Urothelium cell line (cell line): ENCODE measurements around the gene DUOXA2.
"Not testable (repeated sequence)": the region's sequence is repeated elsewhere in the genome, so short reads cannot be mapped to it uniquely, and the experiment has no call there.

Experiments used
- DNase-seq: peaks from one replicate; pipeline ENCODE4 v3.0.0; 2011; ENCODE audit warnings: low spot score, mixed read lengths
- FAIRE-seq: peaks from 2 replicates; lab custom pipeline; 2011; peaks lifted over from hg19 to GRCh38; lab: Jason Lieb, UNC

DUOXA2 gene

DNA sequence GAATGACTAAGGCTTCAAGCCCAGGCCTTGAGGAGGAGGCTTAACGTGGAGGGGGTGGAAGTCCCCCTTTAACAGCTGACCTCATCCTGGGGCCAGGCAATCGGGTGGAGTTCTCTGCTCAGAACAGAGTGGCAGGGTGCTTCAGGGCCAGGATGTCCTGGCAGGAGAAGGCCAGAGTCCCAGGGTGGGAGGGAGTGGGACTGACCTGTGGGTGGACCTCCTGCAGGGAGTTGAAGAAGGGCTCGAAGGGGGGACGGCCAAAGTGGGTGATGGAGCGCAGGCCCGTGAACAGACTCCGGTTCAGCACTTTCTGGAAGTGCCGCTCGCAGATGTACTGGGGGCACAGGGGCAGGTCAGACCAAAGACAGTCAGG, 19.8 kb upstream of the DUOXA2 start:
- DNase-seq (no peak), FAIRE-seq (no peak)

GRCh38 chr15:45095661-45096060, 18.5 kb upstream of the DUOXA2 start:
- FAIRE-seq = no peak
- no peak for DNase-seq

DNA sequence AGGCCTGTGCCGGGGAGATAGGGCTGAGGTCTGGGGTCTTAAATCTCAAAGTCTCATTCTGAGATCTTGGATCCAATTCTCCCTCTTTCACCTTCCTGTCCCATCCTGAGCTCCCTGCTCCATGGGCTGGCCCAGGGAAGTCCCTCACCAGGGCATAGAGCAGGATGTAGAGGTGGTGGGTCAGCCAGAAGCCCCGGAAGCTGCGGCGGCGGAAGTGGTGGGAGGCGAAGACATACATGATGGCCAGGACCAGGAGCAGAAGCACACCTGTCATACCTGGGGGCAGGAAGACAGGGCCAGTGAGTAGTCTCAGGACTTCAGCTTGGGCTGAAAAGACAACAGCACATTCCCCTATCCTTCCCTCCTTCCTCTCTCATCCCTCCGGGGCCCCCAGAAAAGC, 16.7 kb upstream of the DUOXA2 start:
- FAIRE-seq (no peak), DNase-seq (no peak)

- no peak for FAIRE-seq
- DNase-seq = no peak
These were observed 14.5 kb upstream of the DUOXA2 start for GRCh38 chr15:45099549-45100165.

- FAIRE-seq = no peak
- no peak for DNase-seq
These were observed 13.1 kb upstream of the DUOXA2 start for GRCh38 chr15:45100884-45101625.

GRCh38 chr15:45101749-45102148, 12.4 kb upstream of the DUOXA2 start:
- FAIRE-seq (no peak), DNase-seq (no peak)

- no peak for DNase-seq
- FAIRE-seq = no peak
These were observed 11.9 kb upstream of the DUOXA2 start for GRCh38 chr15:45102226-45102625.

GRCh38 chr15:45104170-45104569, 10.0 kb upstream of the DUOXA2 start:
- not testable (repeated sequence) for DNase-seq
- peak; percentile 58 for FAIRE-seq

GRCh38 chr15:45105586-45105985, 8.5 kb upstream of the DUOXA2 start:
- DNase-seq (no peak), FAIRE-seq (no peak)

GRCh38 chr15:45106002-45106790, 7.9 kb upstream of the DUOXA2 start:
- DNase-seq (no peak), FAIRE-seq (no peak)

DNA sequence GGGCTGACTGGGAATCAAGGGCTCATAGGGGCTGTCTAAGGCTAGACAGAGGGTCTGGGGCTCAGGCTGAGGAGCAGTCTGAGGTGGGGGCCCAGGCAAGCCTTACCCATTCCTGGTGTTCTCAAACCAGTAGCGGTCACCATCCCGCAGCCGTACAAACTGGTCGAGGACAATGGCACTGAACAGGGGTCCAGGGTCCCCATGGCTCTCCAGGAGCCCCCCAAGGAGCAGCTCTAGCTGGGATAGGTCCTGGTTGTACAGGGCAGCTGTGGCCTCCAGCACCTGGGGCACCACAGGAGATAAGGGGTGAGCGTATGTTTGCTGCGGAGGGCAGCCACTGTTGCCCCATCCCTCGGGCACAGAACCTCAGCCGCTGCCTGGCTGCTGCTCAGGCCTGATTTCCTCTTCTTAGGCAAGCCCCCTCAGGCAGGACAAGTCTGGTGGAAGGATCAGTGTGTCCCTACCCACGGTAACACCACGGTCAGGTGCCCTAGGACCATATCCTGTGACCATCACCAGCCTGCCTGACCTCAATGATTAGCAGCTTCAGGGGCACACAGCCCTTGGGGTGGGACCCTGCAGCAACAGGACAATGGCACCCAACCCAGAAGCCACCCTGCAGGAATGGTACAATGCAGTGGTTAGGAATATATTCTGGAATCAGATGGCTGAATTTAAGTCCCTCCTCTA, 6.0 kb upstream of the DUOXA2 start:
- FAIRE-seq = no peak
- no peak for DNase-seq

DNA sequence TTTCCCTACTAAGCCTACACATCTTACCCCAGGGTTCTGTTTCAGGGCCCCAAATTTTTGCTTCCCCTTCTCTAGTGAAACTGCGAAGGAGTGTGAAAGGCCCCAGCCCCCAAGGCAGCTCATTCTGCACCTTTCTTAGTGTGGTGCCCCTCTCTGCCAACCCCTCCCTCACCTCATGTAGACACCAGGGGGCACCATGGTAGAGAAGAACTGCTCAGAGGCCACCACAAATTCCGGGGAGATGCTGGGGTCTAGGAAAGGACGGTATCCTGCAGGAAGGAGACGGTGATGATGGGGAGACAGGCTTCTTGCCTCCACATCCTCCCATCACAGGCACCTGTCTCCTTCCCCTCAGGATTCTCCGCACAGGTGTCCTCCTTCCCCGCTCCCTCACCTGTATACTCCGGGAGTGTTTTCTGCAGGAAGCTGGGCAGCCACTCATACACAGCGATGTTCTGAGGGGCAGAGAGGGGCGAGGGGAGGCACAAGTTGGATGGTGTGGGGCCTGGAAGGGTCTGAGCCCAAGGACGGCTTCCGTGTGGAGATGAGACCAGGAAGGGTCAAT, 3.8 kb upstream of the DUOXA2 start:
- FAIRE-seq (no peak), DNase-seq (no peak)

DNA sequence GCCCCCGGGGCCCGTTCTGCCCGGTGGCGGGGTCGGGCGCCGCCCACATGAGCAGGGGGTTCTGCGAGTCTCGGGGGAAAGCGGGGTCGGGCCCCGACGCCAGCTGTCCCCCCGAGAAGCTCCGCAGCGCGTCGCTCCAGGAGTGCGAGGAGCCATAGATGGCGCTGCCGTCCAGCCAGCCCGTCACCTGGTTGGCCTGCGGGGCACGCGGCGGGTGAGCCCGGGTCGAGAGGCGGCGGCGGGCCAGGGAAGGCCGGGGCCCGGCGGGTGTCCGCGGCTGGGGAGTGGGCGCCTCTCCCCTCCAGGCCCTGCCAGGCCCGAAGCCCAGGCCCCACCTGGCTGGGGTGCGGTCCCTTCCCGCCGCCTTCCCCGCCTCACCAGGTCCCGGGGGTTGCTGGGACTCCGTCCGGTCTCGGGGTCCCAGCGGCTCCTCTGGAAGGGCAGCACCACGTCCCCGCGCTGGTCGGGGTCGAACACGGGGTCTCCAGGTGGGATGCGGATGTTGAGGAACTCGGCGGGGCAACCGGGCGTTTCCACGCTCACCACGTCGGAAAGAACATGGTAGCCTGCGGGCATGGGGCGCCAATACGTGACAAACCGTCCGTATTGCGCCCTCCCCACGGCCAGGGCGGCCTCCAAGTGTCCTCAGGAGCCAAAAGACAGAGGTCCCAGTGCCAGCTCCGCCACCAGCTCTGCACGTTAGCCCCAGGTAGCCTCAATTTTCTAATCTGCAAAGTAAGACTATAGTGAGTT, 2.6 kb upstream of the DUOXA2 start:
- FAIRE-seq = no peak

DNA sequence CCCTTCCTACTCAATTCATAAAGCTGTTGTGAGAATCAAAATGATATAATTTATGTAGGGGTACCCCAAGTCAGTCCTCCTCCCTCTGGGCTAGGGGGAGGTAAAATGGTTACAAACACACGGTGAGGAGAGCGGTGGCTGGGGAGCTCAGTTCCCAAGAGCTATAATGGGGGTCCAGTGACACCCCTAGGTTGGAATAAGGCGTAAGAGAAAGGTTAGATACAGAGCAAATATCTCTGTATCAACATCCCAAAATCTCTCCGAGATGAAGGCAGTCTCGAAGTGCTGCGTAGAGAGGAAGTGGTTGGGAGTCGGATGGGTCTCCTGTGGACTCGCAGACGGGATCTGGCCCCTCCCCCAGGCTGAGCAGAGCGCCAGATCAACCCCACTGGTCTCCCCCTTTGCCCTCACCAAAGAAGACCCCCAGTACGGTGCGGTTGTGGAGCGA, 2.0 kb upstream of the DUOXA2 start:
- DNase-seq (no peak), FAIRE-seq (no peak)

More for the DNA sequence above, 2.6 kb upstream of the DUOXA2 start:
- no peak for DNase-seq

GRCh38 chr15:45112591-45113379, 1.3 kb upstream of the DUOXA2 start:
- no peak for DNase-seq
- no peak for FAIRE-seq

DNA sequence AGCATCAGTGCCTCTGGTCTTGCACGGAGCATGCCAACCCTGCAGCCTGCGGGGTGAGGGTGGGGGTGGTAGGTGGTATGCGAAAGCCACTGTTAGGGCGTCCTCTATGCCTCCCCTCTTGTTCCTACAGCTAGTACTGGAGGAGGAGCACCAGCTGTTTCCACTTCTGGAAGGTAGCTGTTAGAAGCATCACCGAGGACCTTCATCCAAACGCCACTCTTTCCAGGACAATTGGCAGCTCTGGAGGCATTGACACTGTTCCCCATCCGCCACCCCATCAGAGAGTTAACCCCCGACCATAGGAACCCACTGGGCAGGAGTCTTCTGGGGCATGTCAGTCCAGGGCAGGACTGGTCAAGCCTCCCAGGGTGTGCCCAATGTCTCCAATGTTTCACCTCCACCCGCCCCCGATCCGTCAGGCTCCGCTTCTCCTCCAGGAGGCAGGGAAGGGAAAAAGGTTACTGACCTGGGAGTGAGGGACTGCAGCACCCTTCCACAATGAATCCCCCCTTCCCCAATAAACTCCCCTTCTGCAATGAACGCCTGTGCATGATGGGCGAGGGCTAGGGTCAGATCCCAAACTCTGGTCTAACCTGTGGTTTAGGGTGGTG, 641 bp upstream of the DUOXA2 start:
- no peak for FAIRE-seq
- DNase-seq = no peak

GRCh38 chr15:45114751-45115085, 592 bp downstream of the DUOXA2 start:
- no peak for FAIRE-seq
- no peak for DNase-seq

- DNase-seq = no peak
- no peak for FAIRE-seq
These were observed 1.2 kb downstream of the DUOXA2 start for GRCh38 chr15:45115312-45115820.

- FAIRE-seq (no peak), DNase-seq (no peak)
These were observed 1.9 kb downstream of the DUOXA2 start for GRCh38 chr15:45116006-45116481.
